ENCODE measurements around the gene MEG3.

The MEG3 gene

GRCh38 chr14:100846309-100846859 is 20.5 kb downstream of the MEG3 start:
- TF ChIP-seq GATA1 (IDR thresholded peaks at IDR 0.05; ENCODE audit: low read depth, low read length), result no peak
- TF ChIP-seq POLR2A (IDR thresholded peaks at IDR 0.05; ENCODE audit: low read length), result no peak
- DNase-seq, result no peak

GRCh38 chr14:100849115-100849781 is 23.3 kb downstream of the MEG3 start:
- no peak for DNase-seq
- TF ChIP-seq GATA1 (IDR thresholded peaks at IDR 0.05; ENCODE audit: low read depth, low read length), result no peak
- TF ChIP-seq POLR2A (IDR thresholded peaks at IDR 0.05; ENCODE audit: low read length), result no peak

DNA sequence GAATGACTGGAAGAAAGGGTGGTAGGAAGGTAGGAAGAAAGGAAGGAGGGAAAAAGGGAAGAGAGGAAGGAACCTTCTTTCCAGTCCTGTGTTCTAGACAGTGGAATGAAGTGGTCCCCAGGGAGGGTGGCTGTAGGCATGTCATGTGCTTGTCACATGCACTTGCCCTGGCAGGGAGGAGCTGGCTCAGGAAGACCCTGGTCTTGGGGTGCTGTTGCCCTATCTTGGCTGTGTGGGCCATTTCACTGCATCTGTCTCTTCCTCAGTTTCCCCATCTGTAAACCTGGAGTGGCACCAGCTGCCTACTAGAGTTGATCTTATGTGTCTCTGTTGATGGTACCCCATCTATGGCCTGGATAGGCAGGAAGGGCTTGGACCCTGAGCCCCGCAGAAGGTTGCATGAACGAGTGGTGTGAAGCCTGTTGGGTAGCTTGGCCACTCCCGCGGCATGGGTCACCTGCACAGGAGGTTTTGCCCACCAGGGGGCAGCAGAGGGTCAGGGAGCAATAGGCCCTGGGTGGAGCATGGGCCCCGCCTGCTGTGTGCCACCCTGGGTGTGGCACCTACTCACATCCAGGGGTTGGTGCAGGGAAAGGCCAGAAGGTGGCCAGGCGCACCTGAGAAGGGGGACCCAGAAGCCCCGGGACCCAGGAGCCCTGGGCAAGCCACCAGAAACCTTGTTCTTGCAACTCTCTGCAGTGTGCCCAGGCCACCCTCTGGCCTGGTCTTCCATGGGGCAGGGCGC is 25.1 kb downstream of the MEG3 start:
- DNase-seq, result peak; percentile 70 to 84
- TF ChIP-seq GATA1 (IDR thresholded peaks at IDR 0.05; ENCODE audit: low read depth, low read length) (no peak), POLR2A (IDR thresholded peaks at IDR 0.05; ENCODE audit: low read length) (no peak)

DNA sequence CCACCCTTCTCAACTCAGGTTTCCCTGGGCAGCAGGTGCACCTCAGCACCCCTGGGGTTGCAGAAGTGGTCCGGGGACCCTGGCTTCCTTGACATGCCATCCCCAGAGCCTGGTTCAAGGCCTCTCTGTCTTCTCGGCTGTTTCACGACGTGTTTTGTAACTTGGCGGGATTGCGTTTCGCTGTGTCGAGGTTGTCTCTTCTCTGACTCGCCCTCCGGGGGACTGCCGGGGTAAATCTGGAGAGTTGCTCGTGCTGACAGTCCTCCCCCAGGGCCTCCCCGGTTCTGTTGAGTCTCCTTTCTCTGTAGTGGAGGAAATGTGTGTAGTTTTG is 25.6 kb downstream of the MEG3 start:
- TF ChIP-seq GATA1 (IDR thresholded peaks at IDR 0.05; ENCODE audit: low read depth, low read length), result no peak
- DNase-seq, result no peak

- no peak for TF ChIP-seq GATA1 (IDR thresholded peaks at IDR 0.05; ENCODE audit: low read depth, low read length)
- no peak for TF ChIP-seq POLR2A (IDR thresholded peaks at IDR 0.05; ENCODE audit: low read length)
- no peak for DNase-seq
Observed at GRCh38 chr14:100851946-100852620, 26.2 kb downstream of the MEG3 start.

- no peak for DNase-seq
- TF ChIP-seq GATA1 (IDR thresholded peaks at IDR 0.05; ENCODE audit: low read depth, low read length), result no peak
- no peak for TF ChIP-seq POLR2A (IDR thresholded peaks at IDR 0.05; ENCODE audit: low read length)
Observed at GRCh38 chr14:100854435-100854834, 28.5 kb downstream of the MEG3 start.

- TF ChIP-seq POLR2A (IDR thresholded peaks at IDR 0.05; ENCODE audit: low read length), result no peak
- TF ChIP-seq GATA1 (IDR thresholded peaks at IDR 0.05; ENCODE audit: low read depth, low read length), result no peak
- DNase-seq, result no peak
Observed at GRCh38 chr14:100855256-100855930, 29.5 kb downstream of the MEG3 start.

DNA sequence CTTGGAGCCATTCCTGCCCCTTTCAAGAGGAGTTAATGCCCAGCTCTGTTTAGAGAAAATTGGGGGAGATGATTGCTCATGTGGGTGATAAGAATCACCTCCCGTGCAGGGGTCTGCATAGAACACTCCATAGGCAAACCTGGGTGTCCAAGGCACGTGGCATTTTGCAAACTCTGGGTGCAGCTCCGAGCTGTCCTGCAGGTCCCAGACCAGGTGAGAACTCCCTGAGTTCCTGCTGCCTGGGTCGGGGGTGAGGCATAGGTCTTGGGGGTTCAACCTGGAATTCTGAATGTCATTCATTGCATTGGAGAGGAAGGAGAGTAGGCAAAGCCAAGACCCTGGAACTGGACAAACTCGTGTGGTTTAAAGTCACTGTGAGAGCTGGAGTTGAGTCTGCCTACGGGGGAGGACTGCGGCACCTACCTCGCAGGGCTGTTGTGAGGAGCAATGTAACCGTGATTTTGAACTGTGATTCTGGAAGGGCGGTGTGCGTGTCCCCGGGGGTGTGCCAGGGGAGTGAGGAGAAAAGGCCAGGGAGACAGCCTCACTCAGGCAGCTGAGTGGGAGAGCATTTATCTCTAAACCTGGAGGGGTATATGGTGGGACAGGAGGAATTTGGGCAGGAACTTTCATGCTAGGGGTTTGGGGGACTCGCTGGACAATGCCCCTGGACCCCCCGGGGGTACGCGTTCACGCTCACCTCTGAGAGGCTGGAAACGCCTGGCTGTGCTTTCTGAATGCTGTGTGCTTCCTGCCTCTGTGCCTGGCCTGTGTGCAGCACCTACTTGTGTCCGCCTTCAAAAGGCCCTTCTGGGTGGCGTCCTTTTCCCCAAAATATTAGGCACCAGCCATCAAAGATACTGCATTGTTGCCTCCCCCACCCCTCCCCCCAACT is 30.4 kb downstream of the MEG3 start:
- no peak for DNase-seq
- no peak for TF ChIP-seq GATA1 (IDR thresholded peaks at IDR 0.05; ENCODE audit: low read depth, low read length)
- no peak for TF ChIP-seq POLR2A (IDR thresholded peaks at IDR 0.05; ENCODE audit: low read length)

DNA sequence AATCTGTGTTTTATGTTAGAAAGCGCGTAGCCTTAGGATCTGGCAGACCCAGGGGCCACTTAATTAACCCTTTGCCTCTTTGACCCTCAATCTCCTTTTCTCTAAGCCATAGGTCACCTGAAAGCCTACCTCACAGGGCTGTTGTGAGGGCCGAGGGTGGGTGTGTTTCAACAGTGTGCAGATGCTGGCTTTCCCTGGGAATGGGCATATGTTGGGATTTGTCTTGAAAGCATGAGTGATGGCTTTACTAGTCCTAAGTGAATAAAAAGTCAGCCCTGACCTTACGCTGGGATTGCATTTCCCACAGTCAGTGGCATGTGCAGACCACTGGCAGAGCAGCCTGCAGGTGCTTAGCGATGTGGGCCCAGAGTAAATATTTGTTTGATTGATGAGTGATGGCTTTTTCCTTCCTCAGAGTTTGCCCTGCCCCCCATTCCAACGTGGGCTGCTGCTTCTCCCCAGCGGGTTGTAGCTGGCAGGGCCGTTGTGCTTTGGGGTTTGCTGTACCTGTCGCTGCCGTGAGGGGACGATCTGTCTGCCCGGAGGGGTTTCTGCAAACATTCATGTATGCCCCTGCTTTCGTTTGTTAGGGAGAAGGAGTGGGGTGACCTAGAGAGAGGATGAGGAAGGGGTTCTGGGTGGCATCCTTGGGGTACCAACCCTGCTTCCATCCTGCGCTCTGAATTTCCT is 31.5 kb downstream of the MEG3 start:
- no peak for TF ChIP-seq GATA1 (IDR thresholded peaks at IDR 0.05; ENCODE audit: low read depth, low read length)
- no peak for TF ChIP-seq POLR2A (IDR thresholded peaks at IDR 0.05; ENCODE audit: low read length)
- DNase-seq, result no peak

DNA sequence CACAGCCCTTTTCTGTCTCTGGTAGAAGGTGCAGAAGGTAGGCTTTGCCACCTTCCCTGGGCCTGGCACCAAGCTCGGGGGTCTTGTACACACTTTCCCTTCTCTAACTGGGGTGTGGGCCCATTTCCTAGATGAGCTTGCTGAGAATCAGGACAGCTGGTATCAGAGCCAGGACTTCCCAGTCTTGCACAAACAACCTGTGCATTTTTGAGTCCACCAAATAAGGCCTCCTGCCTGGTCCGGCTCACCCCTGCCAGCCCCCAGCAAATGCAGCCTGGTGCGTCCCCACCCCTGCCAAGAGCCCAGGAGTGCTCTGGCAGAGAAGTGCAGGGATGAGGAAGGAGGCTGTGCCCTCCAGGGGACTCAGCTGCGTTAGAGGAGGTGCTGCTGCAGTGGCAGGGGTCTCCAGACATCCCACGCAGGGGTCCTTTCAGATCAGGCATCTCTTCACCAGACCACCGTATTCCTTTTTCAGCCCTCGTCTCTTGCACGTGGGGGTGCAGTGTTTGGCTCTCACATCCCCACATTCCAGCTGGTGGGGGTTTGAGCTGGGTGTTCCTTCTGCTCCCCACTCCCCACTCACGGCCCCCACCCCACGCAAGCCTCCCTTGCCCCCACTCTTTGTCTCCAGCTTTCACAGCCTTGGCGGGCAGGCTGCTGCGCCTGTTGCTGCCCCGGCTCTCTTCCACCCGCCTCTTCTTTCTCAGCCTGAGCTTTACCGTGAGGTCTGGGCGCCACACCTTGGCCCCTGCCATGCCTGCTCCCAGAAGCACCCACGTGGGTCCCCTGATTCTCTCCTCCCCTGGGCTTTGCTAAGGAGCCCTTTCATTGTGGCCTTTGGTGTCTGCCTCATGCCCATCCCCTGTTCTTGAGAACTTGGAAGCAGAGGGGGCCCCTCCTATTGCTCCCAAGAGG is 32.3 kb downstream of the MEG3 start:
- no peak for DNase-seq
- TF ChIP-seq POLR2A (IDR thresholded peaks at IDR 0.05; ENCODE audit: low read length) (no peak), GATA1 (IDR thresholded peaks at IDR 0.05; ENCODE audit: low read depth, low read length) (no peak)

DNA sequence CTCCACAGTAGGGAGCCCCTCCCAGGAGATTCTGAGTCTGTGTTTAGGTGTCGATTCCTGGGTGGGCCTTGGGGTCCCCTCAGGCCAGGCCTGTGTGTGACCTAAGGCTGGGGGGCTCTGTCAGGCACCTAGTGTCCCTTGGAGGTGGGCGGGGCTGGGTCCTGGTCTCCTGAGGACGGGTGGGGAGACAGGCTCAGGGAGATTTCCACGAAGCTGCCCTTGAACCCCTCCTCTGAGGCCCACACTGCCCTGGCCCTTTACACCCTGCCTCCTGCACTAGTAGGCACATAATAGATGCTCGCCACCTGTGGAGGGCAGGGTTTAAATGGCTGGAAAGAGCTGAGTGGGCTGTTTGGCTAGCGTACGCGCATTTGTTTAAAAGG is 32.9 kb downstream of the MEG3 start:
- TF ChIP-seq GATA1 (IDR thresholded peaks at IDR 0.05; ENCODE audit: low read depth, low read length) (no peak), POLR2A (IDR thresholded peaks at IDR 0.05; ENCODE audit: low read length) (no peak)
- DNase-seq, result no peak

DNA sequence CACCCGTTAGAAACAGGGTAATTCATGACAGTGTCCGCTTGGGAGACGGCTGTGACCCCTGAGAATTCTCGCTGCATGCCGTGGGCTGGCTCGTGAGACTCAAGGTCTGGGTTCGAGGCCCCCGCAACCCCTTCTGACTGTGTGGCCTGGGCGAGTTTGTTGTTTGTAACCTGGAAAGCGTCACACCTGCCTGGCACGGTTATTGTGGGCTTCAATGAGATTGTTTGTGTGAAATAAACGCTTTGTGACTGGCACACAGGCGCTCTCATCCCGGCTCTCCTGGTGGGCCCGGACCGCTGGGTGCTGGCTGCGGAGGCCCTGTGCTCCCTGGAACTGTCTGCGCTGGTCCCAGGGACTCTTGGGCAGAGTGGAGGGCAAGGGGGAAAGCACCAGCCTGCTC is 33.9 kb downstream of the MEG3 start:
- no peak for TF ChIP-seq GATA1 (IDR thresholded peaks at IDR 0.05; ENCODE audit: low read depth, low read length)
- no peak for TF ChIP-seq POLR2A (IDR thresholded peaks at IDR 0.05; ENCODE audit: low read length)
- DNase-seq, result no peak
